PC-9 (cell line): ENCODE results near the gene TMEM151A. TPM values are rescaled to one million over a fixed set of nuclear protein-coding genes. Genes with fewer than 3 reads are reported as not detected.

Experiments used
- BruUV-seq: library from RNA; stranded (reverse); fragments of 400-500 nt; replicated peaks from 2 replicates; lab custom pipeline; 2021; lab: Mats Ljungman, UMichigan
- CTCF ChIA-PET: fragments of 300-600 bp; sonication (Branson Sonifier 250); formaldehyde crosslinking; loops from one replicate; lab custom pipeline; 2022; ENCODE audit warnings: antibody characterized with exemption; lab: Charles Lee
- POLR2A ChIA-PET: fragments of 300-600 bp; sonication (Branson Sonifier 250); formaldehyde crosslinking; loops from one replicate; lab custom pipeline; 2022; ENCODE audit warnings: antibody characterized with exemption; ENCODE audit not compliant: unreplicated experiment; lab: Charles Lee
- DNase-seq, 2 experiments: peaks; one replicate each; pipeline versions ENCODE4 v3.0.0 to v3.0.0-alpha.2; 2015 to 2022; ENCODE audit warnings: mixed read lengths in 1 of 2
- H2AFZ ChIP-seq: fragments of 200-600 bp; sonication (generic); 2 replicates; pipeline ENCODE4 v1.8.1; 2017; ENCODE audit warnings: antibody characterized with exemption
- H3F3A ChIP-seq: fragments of 200-600 bp; sonication (generic); 2 replicates; pipeline ENCODE4 v1.8.1; 2017; ENCODE audit warnings: antibody characterized with exemption, mild to moderate bottlenecking, low read depth; ENCODE audit not compliant: insufficient read depth
- H3K27ac ChIP-seq: fragments of 200-600 bp; sonication (generic); 2 replicates; pipeline ENCODE4 v1.6.1; 2016; ENCODE audit warnings: mixed run types
- H3K27me3 ChIP-seq: fragments of 200-600 bp; sonication (generic); 2 replicates; pipeline ENCODE4 v1.6.1; 2016; ENCODE audit warnings: low read depth, mixed run types; ENCODE audit not compliant: insufficient read depth
- H3K36me3 ChIP-seq: fragments of 200-600 bp; sonication (generic); 2 replicates; pipeline ENCODE4 v1.6.1; 2016; ENCODE audit warnings: low read depth, mixed run types
- H3K4me1 ChIP-seq: fragments of 200-600 bp; sonication (generic); replicated peaks from 2 replicates; pipeline ENCODE4 v1.6.1; 2016; ENCODE audit warnings: mixed run types; ENCODE audit not compliant: insufficient read depth
- H3K4me2 ChIP-seq: fragments of 200-600 bp; sonication (generic); 2 replicates; pipeline ENCODE4 v1.6.1; 2017; ENCODE audit warnings: mixed run types
- H3K4me3 ChIP-seq: fragments of 200-600 bp; sonication (generic); 2 replicates; pipeline ENCODE4 v1.6.1; 2016; ENCODE audit warnings: mixed run types
- H3K79me2 ChIP-seq: fragments of 200-600 bp; sonication (generic); 2 replicates; pipeline ENCODE4 v1.6.1; 2017; ENCODE audit warnings: low read depth, mixed run types
- H3K9me2 ChIP-seq: fragments of 200-600 bp; sonication (generic); 2 replicates; pipeline ENCODE4 v1.8.1; 2017; ENCODE audit warnings: mild to moderate bottlenecking; ENCODE audit not compliant: insufficient read depth
- H3K9me3 ChIP-seq: fragments of 200-600 bp; sonication (generic); 2 replicates; pipeline ENCODE4 v1.8.1; 2016; ENCODE audit warnings: low read depth; ENCODE audit not compliant: insufficient read depth
- H4K20me1 ChIP-seq: fragments of 200-600 bp; sonication (generic); 2 replicates; pipeline ENCODE4 v1.8.1; 2017; ENCODE audit not compliant: insufficient read depth
- EZH2 ChIP-seq: fragments of 200-600 bp; sonication (generic); IDR thresholded peaks from 2 replicates; pipeline ENCODE4 v1.8.0; 2017; ENCODE audit warnings: antibody characterized with exemption, low read depth
- intact Hi-C: fragments of 100-400 bp; cut with micrococcal nuclease; formaldehyde crosslinking; loops from one replicate; pipeline ENCODE4 v1.10.0; 2022; ENCODE audit not compliant: unreplicated experiment
- total RNA-seq: library from RNA; stranded (reverse); gene quantifications from 2 replicates; pipeline ENCODE4 v1.2.3, GENCODE V29; 2021
- TF ChIP-seq, protein P1 (sequence below): fragments of 200-600 bp; sonication (generic); conservative IDR thresholded peaks from 2 replicates; pipeline ENCODE4 v1.6.1; 2017; ENCODE audit warnings: mixed run types, antibody characterized with exemption, mild to moderate bottlenecking, moderate library complexity

Gene TMEM151A
- total RNA-seq, 1 experiment from 2014 or later, result 0.22 TPM

DNA sequence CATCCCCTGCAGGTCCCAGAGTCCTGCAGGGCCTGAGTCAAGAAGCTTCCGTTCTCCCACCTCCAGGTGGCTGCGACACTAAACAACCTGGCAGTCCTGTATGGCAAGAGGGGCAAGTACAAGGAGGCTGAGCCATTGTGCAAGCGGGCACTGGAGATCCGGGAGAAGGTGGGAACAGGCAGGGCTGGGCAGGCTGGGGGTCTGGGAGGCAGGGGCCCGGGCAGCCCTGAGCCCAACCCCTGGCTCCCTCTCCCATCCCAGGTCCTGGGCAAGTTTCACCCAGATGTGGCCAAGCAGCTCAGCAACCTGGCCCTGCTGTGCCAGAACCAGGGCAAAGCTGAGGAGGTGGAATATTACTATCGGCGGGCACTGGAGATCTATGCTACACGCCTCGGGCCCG is 27.9 kb upstream of the TMEM151A start:
- DNase-seq, result no peak
- Histone ChIP-seq H3K9me3 (no peaks in the 10 kb centered on the region), H2AFZ (no peak overlapping the region), H3K36me3 (0 out of 2 replicates have a peak, but pooled peaks cover 8% of the 10 kb centered on the region), H3K27me3 (no peaks in the 10 kb centered on the region), H3K79me2 (peaks cover 14% of the 10 kb centered on the region), H3K27ac (no peak overlapping the region), H3K4me1 (0 out of 2 replicates have a peak, but pooled peaks cover 6% of the 10 kb centered on the region), H3F3A (peaks cover 13% of the 10 kb centered on the region; the same call in 1 of the 2 replicates), H4K20me1 (no peaks in the 10 kb centered on the region; the same call in 1 of the 2 replicates), H3K4me2 (no peak overlapping the region), H3K9me2 (no peaks in the 10 kb centered on the region), H3K4me3 (no peak overlapping the region)
- intact Hi-C loops, result no loop called here
- TF ChIP-seq, protein P1, sequence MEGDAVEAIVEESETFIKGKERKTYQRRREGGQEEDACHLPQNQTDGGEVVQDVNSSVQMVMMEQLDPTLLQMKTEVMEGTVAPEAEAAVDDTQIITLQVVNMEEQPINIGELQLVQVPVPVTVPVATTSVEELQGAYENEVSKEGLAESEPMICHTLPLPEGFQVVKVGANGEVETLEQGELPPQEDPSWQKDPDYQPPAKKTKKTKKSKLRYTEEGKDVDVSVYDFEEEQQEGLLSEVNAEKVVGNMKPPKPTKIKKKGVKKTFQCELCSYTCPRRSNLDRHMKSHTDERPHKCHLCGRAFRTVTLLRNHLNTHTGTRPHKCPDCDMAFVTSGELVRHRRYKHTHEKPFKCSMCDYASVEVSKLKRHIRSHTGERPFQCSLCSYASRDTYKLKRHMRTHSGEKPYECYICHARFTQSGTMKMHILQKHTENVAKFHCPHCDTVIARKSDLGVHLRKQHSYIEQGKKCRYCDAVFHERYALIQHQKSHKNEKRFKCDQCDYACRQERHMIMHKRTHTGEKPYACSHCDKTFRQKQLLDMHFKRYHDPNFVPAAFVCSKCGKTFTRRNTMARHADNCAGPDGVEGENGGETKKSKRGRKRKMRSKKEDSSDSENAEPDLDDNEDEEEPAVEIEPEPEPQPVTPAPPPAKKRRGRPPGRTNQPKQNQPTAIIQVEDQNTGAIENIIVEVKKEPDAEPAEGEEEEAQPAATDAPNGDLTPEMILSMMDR, result no peak
- no peak for TF ChIP-seq EZH2
- BruUV-seq, result no TSS peak
- CTCF ChIA-PET, result no interaction called here
- POLR2A ChIA-PET, result no interaction called here

DNA sequence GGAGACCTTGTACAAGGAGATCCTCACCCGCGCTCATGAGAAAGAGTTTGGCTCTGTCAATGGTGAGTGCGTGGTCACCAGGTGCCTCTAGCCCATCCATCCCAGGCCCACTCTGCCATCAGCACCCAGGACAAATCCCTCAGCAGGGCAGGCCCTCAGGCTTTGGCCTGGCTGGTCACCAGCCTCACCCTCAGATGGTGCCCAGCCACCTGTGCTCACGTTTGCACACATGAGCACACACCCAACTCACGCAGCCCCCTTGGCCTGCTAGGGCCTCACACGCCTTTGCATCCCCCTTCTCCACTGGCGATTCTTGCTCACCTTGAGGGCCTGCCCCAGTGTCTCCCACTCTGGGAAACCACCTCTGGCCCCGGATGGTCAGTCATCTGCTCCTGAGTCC is 27.3 kb upstream of the TMEM151A start:
- H2AFZ ChIP-seq, result no peak overlapping the region
- H3K4me3 ChIP-seq, result no peak overlapping the region
- DNase-seq, result no peak
- intact Hi-C loops, result no loop called here
- H3K9me2 ChIP-seq, result no peaks in the 10 kb centered on the region
- H3K36me3 ChIP-seq, result 0 out of 2 replicates have a peak, but pooled peaks cover 8% of the 10 kb centered on the region
- peaks cover 19% of the 10 kb centered on the region; the same call in 1 of the 2 replicates for H3F3A ChIP-seq
- ChIA-PET CTCF (no interaction called here), POLR2A (no interaction called here)
- peaks cover 4% of the 10 kb centered on the region for H4K20me1 ChIP-seq
- peaks cover 14% of the 10 kb centered on the region for H3K79me2 ChIP-seq
- H3K27me3 ChIP-seq, result no peaks in the 10 kb centered on the region
- TF ChIP-seq, protein P1, result no peak
- no peak for TF ChIP-seq EZH2
- H3K27ac ChIP-seq, result no peak overlapping the region
- peaks cover under 1% of the 10 kb centered on the region for H3K4me1 ChIP-seq
- H3K9me3 ChIP-seq, result no peaks in the 10 kb centered on the region
- no TSS peak for BruUV-seq
- no peak overlapping the region for H3K4me2 ChIP-seq

DNA sequence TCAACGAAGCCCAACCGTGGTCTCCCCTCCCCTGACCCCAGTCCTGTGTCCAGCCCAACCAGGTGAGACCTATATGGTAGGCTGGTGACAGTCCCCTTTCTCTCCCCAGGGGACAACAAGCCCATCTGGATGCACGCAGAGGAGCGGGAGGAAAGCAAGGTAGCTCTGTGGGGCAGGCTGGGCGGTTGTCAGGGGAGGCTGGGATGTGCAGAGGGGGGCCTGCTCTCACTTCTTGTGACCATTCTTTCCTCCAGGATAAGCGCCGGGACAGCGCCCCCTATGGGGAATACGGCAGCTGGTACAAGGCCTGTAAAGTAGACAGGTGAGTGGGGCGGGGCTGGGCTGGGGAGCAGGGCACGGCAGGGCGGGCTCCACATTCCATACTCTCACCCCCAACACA is 26.8 kb upstream of the TMEM151A start:
- intact Hi-C loops, result loop anchor here (5.0 kb wide), 1 partner anchor 253 kb away; the partner anchor contains the start of gene CST6
- H3K27me3 ChIP-seq, result no peaks in the 10 kb centered on the region
- H3K9me3 ChIP-seq, result no peaks in the 10 kb centered on the region
- peaks cover 24% of the 10 kb centered on the region; the same call in 1 of the 2 replicates for H3F3A ChIP-seq
- peaks cover 9% of the 10 kb centered on the region for H4K20me1 ChIP-seq
- H3K79me2 ChIP-seq, result peaks cover 14% of the 10 kb centered on the region
- 0 out of 2 replicates have a peak, but pooled peaks cover 8% of the 10 kb centered on the region for H3K36me3 ChIP-seq
- H3K4me3 ChIP-seq, result no peak overlapping the region
- ChIA-PET POLR2A (no interaction called here), CTCF (no interaction called here)
- H3K4me1 ChIP-seq, result peaks cover 6% of the 10 kb centered on the region
- no TSS peak for BruUV-seq
- H2AFZ ChIP-seq, result no peak overlapping the region
- H3K4me2 ChIP-seq, result no peak overlapping the region
- no peak overlapping the region for H3K27ac ChIP-seq
- H3K9me2 ChIP-seq, result no peaks in the 10 kb centered on the region
- TF ChIP-seq, protein P1, result peak; percentile 72
- TF ChIP-seq EZH2, result no peak
- DNase-seq, result no peak
